ENCODE results near the gene CAMSAP3.

DNA sequence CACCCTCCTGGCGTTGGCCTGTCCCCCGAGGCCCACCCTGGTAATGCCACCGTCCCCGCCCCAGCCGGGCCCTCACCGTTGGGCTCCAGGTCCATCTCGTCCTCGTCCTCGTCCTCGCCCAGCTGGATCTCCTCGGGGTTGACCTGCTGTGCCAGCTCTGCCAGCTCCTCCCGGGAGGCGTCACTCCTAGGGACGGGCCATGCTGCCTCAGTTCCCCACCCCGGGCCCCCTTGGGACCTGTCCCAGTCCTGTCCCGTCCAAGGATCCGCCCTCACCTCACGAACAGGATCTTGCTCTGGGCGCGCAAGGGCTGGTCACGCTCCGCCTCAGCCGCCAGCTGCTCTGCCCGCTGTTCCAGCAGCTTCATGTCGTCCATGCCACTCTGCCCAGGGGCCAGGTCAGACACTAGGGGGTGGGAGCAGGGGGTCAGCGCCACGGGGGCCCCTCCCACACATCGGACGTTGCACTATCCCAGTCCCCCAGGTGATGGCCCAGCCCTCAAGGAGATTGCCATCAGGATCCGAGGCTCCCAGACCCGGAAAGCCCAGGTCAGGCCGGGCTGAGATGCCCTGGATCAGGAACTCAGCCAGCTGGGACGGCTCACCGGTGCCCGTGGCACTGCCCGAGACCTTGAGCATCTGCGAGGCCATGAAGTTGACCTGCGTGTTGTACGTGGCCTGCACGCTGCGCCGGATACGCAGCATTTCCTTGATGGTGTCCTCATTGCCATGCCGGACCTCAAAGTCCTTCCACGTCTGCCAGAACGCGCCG is 24.2 kb downstream of the CAMSAP3 start:
- TF ChIP-seq, protein P1, sequence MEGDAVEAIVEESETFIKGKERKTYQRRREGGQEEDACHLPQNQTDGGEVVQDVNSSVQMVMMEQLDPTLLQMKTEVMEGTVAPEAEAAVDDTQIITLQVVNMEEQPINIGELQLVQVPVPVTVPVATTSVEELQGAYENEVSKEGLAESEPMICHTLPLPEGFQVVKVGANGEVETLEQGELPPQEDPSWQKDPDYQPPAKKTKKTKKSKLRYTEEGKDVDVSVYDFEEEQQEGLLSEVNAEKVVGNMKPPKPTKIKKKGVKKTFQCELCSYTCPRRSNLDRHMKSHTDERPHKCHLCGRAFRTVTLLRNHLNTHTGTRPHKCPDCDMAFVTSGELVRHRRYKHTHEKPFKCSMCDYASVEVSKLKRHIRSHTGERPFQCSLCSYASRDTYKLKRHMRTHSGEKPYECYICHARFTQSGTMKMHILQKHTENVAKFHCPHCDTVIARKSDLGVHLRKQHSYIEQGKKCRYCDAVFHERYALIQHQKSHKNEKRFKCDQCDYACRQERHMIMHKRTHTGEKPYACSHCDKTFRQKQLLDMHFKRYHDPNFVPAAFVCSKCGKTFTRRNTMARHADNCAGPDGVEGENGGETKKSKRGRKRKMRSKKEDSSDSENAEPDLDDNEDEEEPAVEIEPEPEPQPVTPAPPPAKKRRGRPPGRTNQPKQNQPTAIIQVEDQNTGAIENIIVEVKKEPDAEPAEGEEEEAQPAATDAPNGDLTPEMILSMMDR (IDR thresholded peaks at IDR 0.05; ENCODE audit: poor library complexity), result no peak
- TF ChIP-seq EZH2 (IDR thresholded peaks at IDR 0.05; ENCODE audit: borderline replicate concordance) (no peak), EZH2phosphoT487 (IDR thresholded peaks at IDR 0.05; ENCODE audit: low read depth, severe bottlenecking, unreplicated experiment) (no peak)

All from hepatocyte (in vitro differentiated cells).